HepG2 (cell line): ENCODE results near the gene SLC2A5.

Experiments used
- BHLHE40 ChIP-seq: IDR thresholded peaks from 2 replicates; pipeline ENCODE4 v1.6.1; 2011; ENCODE audit warnings: low read length, improper control_type of control experiment
- EZH2 ChIP-seq: conservative IDR thresholded peaks from 2 replicates; pipeline ENCODE4 v1.6.1; 2012; ENCODE audit warnings: mild to moderate bottlenecking, low read depth, low read length, moderate library complexity
- FOXK1 ChIP-seq: sonication (generic); formaldehyde crosslinking; IDR thresholded peaks from 2 replicates; pipeline ENCODE4 v1.4.0; 2020; ENCODE audit warnings: low read depth, missing genetic modification reagents, borderline replicate concordance
- MAFF ChIP-seq: IDR thresholded peaks from 2 replicates; pipeline ENCODE4 v1.6.1; 2011; ENCODE audit warnings: low read depth, low read length, improper control_type of control experiment
- MAFK ChIP-seq, 2 experiments: IDR thresholded peaks in 1 of 2; conservative IDR thresholded peaks in 1 of 2; 2 replicates each; pipeline ENCODE4 v1.6.1; 2011; ENCODE audit warnings: improper control_type of control experiment in 2 of 2, low read length in 2 of 2
- NFE2L2 ChIP-seq: fragments of 150-350 bp; IDR thresholded peaks from 2 replicates; pipeline ENCODE4 v1.6.1; 2014; ENCODE audit warnings: low read length
- NR1H2 ChIP-seq: sonication (generic); formaldehyde crosslinking; IDR thresholded peaks from 2 replicates; pipeline ENCODE4 v1.8.1; 2022; ENCODE audit warnings: low read depth, missing genetic modification reagents, borderline replicate concordance
- ONECUT2 ChIP-seq: sonication (generic); formaldehyde crosslinking; IDR thresholded peaks from 2 replicates; pipeline ENCODE4 v1.4.0; 2020; ENCODE audit warnings: missing genetic modification reagents
- SRF ChIP-seq: IDR thresholded peaks from 2 replicates; pipeline ENCODE4 v1.6.1; 2011; ENCODE audit warnings: mild to moderate bottlenecking, low read depth, low read length, moderate library complexity
- TAF1 ChIP-seq: sonication (generic); formaldehyde crosslinking; IDR thresholded peaks from 2 replicates; pipeline ENCODE4 v1.4.0; 2020; ENCODE audit warnings: missing genetic modification reagents
- ZNF775 ChIP-seq: sonication (generic); formaldehyde crosslinking; IDR thresholded peaks from 2 replicates; pipeline ENCODE4 v1.4.0; 2020; ENCODE audit warnings: missing genetic modification reagents, mild to moderate bottlenecking, moderate library complexity, borderline replicate concordance
- TF ChIP-seq, protein P1 (sequence below): sonication (generic); formaldehyde crosslinking; IDR thresholded peaks from 2 replicates; pipeline ENCODE4 v1.5.0; 2020; ENCODE audit warnings: mild to moderate bottlenecking, missing genetic modification reagents, moderate library complexity
- TF ChIP-seq, protein P2 (sequence below), 2 experiments: sonication (generic) in 1 of 2; formaldehyde crosslinking in 1 of 2; IDR thresholded peaks; 2 replicates each; pipeline versions ENCODE4 v1.5.1 to v1.6.1; 2011 to 2020; ENCODE audit warnings: borderline replicate concordance in 1 of 2, low read depth in 1 of 2, low read length in 1 of 2, mild to moderate bottlenecking in 1 of 2, missing genetic modification reagents in 1 of 2, moderate library complexity in 1 of 2
- TF ChIP-seq, protein P3 (sequence below): sonication (generic); formaldehyde crosslinking; IDR thresholded peaks from 2 replicates; pipeline ENCODE4 v1.4.0; 2020; ENCODE audit warnings: missing genetic modification reagents, borderline replicate concordance

DNA sequence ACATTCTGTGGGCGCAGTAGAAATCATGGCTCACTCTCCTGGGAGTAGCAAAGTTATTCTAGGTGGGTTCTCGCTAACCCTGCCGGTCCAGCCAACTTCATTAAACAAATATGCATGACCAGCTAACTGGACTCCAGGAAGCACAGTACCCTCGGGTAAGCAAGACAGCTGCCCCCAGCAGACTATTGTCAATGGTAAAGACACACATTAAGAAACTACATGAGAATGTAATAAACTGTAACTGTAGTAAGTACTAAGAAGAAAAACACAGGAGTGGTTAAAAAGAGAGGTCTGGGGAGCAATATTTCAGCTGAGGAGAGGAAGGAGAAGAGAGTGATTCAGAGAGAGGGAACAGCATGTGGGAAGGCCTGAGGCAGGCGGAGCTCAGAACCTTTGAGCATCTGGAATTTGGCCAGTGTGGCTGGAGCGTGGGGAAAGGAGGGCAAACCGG, 7.4 kb downstream of the SLC2A5 start:
- TF ChIP-seq, protein P1, sequence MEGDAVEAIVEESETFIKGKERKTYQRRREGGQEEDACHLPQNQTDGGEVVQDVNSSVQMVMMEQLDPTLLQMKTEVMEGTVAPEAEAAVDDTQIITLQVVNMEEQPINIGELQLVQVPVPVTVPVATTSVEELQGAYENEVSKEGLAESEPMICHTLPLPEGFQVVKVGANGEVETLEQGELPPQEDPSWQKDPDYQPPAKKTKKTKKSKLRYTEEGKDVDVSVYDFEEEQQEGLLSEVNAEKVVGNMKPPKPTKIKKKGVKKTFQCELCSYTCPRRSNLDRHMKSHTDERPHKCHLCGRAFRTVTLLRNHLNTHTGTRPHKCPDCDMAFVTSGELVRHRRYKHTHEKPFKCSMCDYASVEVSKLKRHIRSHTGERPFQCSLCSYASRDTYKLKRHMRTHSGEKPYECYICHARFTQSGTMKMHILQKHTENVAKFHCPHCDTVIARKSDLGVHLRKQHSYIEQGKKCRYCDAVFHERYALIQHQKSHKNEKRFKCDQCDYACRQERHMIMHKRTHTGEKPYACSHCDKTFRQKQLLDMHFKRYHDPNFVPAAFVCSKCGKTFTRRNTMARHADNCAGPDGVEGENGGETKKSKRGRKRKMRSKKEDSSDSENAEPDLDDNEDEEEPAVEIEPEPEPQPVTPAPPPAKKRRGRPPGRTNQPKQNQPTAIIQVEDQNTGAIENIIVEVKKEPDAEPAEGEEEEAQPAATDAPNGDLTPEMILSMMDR: no peak
- TF ChIP-seq EZH2: no peak
- TF ChIP-seq MAFF: no peak
- TF ChIP-seq BHLHE40: no peak
- TF ChIP-seq, protein P2, sequence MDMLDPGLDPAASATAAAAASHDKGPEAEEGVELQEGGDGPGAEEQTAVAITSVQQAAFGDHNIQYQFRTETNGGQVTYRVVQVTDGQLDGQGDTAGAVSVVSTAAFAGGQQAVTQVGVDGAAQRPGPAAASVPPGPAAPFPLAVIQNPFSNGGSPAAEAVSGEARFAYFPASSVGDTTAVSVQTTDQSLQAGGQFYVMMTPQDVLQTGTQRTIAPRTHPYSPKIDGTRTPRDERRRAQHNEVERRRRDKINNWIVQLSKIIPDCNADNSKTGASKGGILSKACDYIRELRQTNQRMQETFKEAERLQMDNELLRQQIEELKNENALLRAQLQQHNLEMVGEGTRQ (IDR thresholded peaks at IDR 0.05; ENCODE audit: low read depth, low read length): no peak
- TF ChIP-seq, protein P2 (CRISPR knock-in tag; IDR thresholded peaks at IDR 0.05; ENCODE audit: borderline replicate concordance): no peak
- no peak for TF ChIP-seq FOXK1 (CRISPR knock-in tag)
- TF ChIP-seq MAFK (conservative IDR thresholded peaks at IDR 0.05 in 1 of 2, IDR thresholded peaks at IDR 0.05 in 1 of 2; ENCODE audit: low read length in 2 of 2): no peak
- no peak for TF ChIP-seq ZNF775
- TF ChIP-seq NFE2L2: no peak
- TF ChIP-seq TAF1: no peak
- TF ChIP-seq, protein P3, sequence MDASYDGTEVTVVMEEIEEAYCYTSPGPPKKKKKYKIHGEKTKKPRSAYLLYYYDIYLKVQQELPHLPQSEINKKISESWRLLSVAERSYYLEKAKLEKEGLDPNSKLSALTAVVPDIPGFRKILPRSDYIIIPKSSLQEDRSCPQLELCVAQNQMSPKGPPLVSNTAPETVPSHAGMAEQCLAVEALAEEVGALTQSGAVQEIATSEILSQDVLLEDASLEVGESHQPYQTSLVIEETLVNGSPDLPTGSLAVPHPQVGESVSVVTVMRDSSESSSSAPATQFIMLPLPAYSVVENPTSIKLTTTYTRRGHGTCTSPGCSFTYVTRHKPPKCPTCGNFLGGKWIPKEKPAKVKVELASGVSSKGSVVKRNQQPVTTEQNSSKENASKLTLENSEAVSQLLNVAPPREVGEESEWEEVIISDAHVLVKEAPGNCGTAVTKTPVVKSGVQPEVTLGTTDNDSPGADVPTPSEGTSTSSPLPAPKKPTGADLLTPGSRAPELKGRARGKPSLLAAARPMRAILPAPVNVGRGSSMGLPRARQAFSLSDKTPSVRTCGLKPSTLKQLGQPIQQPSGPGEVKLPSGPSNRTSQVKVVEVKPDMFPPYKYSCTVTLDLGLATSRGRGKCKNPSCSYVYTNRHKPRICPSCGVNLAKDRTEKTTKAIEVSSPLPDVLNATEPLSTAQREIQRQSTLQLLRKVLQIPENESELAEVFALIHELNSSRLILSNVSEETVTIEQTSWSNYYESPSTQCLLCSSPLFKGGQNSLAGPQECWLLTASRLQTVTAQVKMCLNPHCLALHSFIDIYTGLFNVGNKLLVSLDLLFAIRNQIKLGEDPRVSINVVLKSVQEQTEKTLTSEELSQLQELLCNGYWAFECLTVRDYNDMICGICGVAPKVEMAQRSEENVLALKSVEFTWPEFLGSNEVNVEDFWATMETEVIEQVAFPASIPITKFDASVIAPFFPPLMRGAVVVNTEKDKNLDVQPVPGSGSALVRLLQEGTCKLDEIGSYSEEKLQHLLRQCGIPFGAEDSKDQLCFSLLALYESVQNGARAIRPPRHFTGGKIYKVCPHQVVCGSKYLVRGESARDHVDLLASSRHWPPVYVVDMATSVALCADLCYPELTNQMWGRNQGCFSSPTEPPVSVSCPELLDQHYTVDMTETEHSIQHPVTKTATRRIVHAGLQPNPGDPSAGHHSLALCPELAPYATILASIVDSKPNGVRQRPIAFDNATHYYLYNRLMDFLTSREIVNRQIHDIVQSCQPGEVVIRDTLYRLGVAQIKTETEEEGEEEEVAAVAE (CRISPR knock-in tag): no peak
- no peak for TF ChIP-seq SRF
- no peak for TF ChIP-seq ONECUT2 (CRISPR knock-in tag)
- no peak for TF ChIP-seq NR1H2 (CRISPR knock-in tag)
